ENCODE measurements around the gene ARHGEF12.

- no peak for TF ChIP-seq CTCF (IDR thresholded peaks at IDR 0.05)
- TF ChIP-seq POLR2A (IDR thresholded peaks at IDR 0.05): no peak
Measured at GRCh38 chr11:120501440-120501839, 165.2 kb downstream of the ARHGEF12 start.
